ES-I3 (cell line): ENCODE measurements around the gene TMEM132D.

Source experiments
- H3K36me3 ChIP-seq: 2 replicates; pipeline ENCODE4 v1.6.1; 2013; ENCODE audit warnings: mild to moderate bottlenecking, low read length, control low read depth, moderate library complexity; ENCODE audit not compliant: insufficient read depth
- H3K4me1 ChIP-seq: 2 replicates; pipeline ENCODE4 v1.6.1; 2013; ENCODE audit warnings: mild to moderate bottlenecking, control low read depth, low read length; ENCODE audit not compliant: insufficient read depth
- H3K9ac ChIP-seq: 2 replicates; pipeline ENCODE4 v1.6.1; 2013; ENCODE audit warnings: low read depth, mild to moderate bottlenecking, low read length, moderate library complexity
- H3K9me3 ChIP-seq: 2 replicates; pipeline ENCODE4 v1.6.1; 2013; ENCODE audit warnings: mild to moderate bottlenecking, low read length, moderate library complexity; ENCODE audit not compliant: control insufficient read depth, insufficient read depth

Gene TMEM132D

GRCh38 chr12:129494766-129495165 is 409.1 kb downstream of the TMEM132D start:
- Histone ChIP-seq H3K4me1 (no peaks in the 10 kb centered on the region), H3K9me3 (no peaks in the 10 kb centered on the region), H3K9ac (no peak overlapping the region), H3K36me3 (no peaks in the 10 kb centered on the region)

- H3K36me3 ChIP-seq = no peaks in the 10 kb centered on the region
- H3K9ac ChIP-seq = no peak overlapping the region
- no peaks in the 10 kb centered on the region for H3K9me3 ChIP-seq
- no peaks in the 10 kb centered on the region for H3K4me1 ChIP-seq
Observed at GRCh38 chr12:129494260-129494659, 409.6 kb downstream of the TMEM132D start.

- no peaks in the 10 kb centered on the region for H3K4me1 ChIP-seq
- H3K9me3 ChIP-seq = no peaks in the 10 kb centered on the region
- H3K9ac ChIP-seq = no peak overlapping the region
- H3K36me3 ChIP-seq = no peaks in the 10 kb centered on the region
Observed at GRCh38 chr12:129489100-129489676, 414.6 kb downstream of the TMEM132D start.

- H3K9me3 ChIP-seq = no peaks in the 10 kb centered on the region
- H3K36me3 ChIP-seq = no peaks in the 10 kb centered on the region
- H3K4me1 ChIP-seq = no peaks in the 10 kb centered on the region
- no peak overlapping the region for H3K9ac ChIP-seq
Observed at GRCh38 chr12:129486931-129487330, 416.9 kb downstream of the TMEM132D start.

GRCh38 chr12:129483111-129483893 is 420.5 kb downstream of the TMEM132D start:
- no peaks in the 10 kb centered on the region for H3K9me3 ChIP-seq
- H3K36me3 ChIP-seq = no peaks in the 10 kb centered on the region
- no peak overlapping the region for H3K9ac ChIP-seq
- H3K4me1 ChIP-seq = no peaks in the 10 kb centered on the region

- Histone ChIP-seq H3K9me3 (no peaks in the 10 kb centered on the region), H3K36me3 (no peaks in the 10 kb centered on the region), H3K4me1 (no peaks in the 10 kb centered on the region), H3K9ac (no peak overlapping the region)
Observed at GRCh38 chr12:129481921-129482320, 421.9 kb downstream of the TMEM132D start.

- no peaks in the 10 kb centered on the region for H3K9me3 ChIP-seq
- H3K4me1 ChIP-seq = no peaks in the 10 kb centered on the region
- no peak overlapping the region for H3K9ac ChIP-seq
- H3K36me3 ChIP-seq = no peaks in the 10 kb centered on the region
Observed at GRCh38 chr12:129470196-129470595, 433.6 kb downstream of the TMEM132D start.

GRCh38 chr12:129467726-129468125 is 436.1 kb downstream of the TMEM132D start:
- H3K9ac ChIP-seq = no peak overlapping the region
- no peaks in the 10 kb centered on the region for H3K4me1 ChIP-seq
- H3K36me3 ChIP-seq = no peaks in the 10 kb centered on the region
- H3K9me3 ChIP-seq = no peaks in the 10 kb centered on the region

- H3K9ac ChIP-seq = no peak overlapping the region
- H3K36me3 ChIP-seq = no peaks in the 10 kb centered on the region
- H3K9me3 ChIP-seq = no peaks in the 10 kb centered on the region
- H3K4me1 ChIP-seq = no peaks in the 10 kb centered on the region
Observed at GRCh38 chr12:129467289-129467688, 436.5 kb downstream of the TMEM132D start.

- Histone ChIP-seq H3K9ac (no peak overlapping the region), H3K4me1 (no peaks in the 10 kb centered on the region), H3K9me3 (no peaks in the 10 kb centered on the region), H3K36me3 (no peaks in the 10 kb centered on the region)
Observed at GRCh38 chr12:129466499-129466898, 437.3 kb downstream of the TMEM132D start.

GRCh38 chr12:129459886-129460285 is 443.9 kb downstream of the TMEM132D start:
- no peaks in the 10 kb centered on the region for H3K9me3 ChIP-seq
- no peaks in the 10 kb centered on the region for H3K4me1 ChIP-seq
- no peak overlapping the region for H3K9ac ChIP-seq
- no peaks in the 10 kb centered on the region for H3K36me3 ChIP-seq

- no peaks in the 10 kb centered on the region for H3K36me3 ChIP-seq
- H3K4me1 ChIP-seq = no peaks in the 10 kb centered on the region
- no peaks in the 10 kb centered on the region for H3K9me3 ChIP-seq
Observed at GRCh38 chr12:129446696-129447095, 457.1 kb downstream of the TMEM132D start.

GRCh38 chr12:129440278-129440677 is 463.5 kb downstream of the TMEM132D start:
- Histone ChIP-seq H3K9ac (no peak overlapping the region), H3K4me1 (no peaks in the 10 kb centered on the region), H3K36me3 (no peaks in the 10 kb centered on the region), H3K9me3 (no peaks in the 10 kb centered on the region)

More at GRCh38 chr12:129446696-129447095, 457.1 kb downstream of the TMEM132D start:
- no peak overlapping the region for H3K9ac ChIP-seq

GRCh38 chr12:129434790-129435189 is 469.0 kb downstream of the TMEM132D start:
- Histone ChIP-seq H3K36me3 (no peaks in the 10 kb centered on the region), H3K9me3 (no peaks in the 10 kb centered on the region), H3K4me1 (no peaks in the 10 kb centered on the region), H3K9ac (no peak overlapping the region)

GRCh38 chr12:129428240-129428936 is 475.4 kb downstream of the TMEM132D start:
- H3K9ac ChIP-seq = no peak overlapping the region
- no peaks in the 10 kb centered on the region for H3K9me3 ChIP-seq

More at GRCh38 chr12:129428240-129428936, 475.4 kb downstream of the TMEM132D start:
- Histone ChIP-seq H3K4me1 (no peaks in the 10 kb centered on the region), H3K36me3 (no peaks in the 10 kb centered on the region)
